ENCODE results near the gene HAND1.

Gene HAND1

DNA sequence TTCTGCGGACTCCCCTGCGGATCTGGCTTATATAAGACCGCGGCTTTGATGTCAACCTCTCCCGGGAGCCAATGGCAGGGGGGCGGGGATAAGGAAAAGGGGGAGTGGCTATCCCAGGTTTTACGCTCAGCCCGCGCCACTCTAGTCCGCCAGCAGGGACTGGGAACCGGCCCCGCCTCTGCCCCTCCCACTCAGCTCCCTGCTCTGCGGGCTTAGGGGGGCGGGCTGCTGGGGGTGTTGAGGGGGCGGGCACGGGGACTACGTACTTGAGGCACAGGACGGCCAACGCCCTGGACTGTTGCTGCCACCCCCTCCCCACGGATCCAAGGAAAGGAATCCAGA is at the start of gene HAND1:
Gene HAND1 (minus strand): TSS at position 4 of the 342 bp plus-strand sequence. CDS start 219 bp downstream, outside the sequence.
- DNase-seq (ENCODE audit: extremely low read depth, low read depth) = no peak
- TF ChIP-seq, protein P1, sequence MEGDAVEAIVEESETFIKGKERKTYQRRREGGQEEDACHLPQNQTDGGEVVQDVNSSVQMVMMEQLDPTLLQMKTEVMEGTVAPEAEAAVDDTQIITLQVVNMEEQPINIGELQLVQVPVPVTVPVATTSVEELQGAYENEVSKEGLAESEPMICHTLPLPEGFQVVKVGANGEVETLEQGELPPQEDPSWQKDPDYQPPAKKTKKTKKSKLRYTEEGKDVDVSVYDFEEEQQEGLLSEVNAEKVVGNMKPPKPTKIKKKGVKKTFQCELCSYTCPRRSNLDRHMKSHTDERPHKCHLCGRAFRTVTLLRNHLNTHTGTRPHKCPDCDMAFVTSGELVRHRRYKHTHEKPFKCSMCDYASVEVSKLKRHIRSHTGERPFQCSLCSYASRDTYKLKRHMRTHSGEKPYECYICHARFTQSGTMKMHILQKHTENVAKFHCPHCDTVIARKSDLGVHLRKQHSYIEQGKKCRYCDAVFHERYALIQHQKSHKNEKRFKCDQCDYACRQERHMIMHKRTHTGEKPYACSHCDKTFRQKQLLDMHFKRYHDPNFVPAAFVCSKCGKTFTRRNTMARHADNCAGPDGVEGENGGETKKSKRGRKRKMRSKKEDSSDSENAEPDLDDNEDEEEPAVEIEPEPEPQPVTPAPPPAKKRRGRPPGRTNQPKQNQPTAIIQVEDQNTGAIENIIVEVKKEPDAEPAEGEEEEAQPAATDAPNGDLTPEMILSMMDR (IDR thresholded peaks at IDR 0.05; ENCODE audit: low read depth, low read length, missing control alignments) = no peak
- peak within 1 kb of the TSS; percentile 2; the same call in 1 of the 2 replicates for H3K4me3 ChIP-seq (replicated peaks; ENCODE audit: low read depth, low read length)

DNA sequence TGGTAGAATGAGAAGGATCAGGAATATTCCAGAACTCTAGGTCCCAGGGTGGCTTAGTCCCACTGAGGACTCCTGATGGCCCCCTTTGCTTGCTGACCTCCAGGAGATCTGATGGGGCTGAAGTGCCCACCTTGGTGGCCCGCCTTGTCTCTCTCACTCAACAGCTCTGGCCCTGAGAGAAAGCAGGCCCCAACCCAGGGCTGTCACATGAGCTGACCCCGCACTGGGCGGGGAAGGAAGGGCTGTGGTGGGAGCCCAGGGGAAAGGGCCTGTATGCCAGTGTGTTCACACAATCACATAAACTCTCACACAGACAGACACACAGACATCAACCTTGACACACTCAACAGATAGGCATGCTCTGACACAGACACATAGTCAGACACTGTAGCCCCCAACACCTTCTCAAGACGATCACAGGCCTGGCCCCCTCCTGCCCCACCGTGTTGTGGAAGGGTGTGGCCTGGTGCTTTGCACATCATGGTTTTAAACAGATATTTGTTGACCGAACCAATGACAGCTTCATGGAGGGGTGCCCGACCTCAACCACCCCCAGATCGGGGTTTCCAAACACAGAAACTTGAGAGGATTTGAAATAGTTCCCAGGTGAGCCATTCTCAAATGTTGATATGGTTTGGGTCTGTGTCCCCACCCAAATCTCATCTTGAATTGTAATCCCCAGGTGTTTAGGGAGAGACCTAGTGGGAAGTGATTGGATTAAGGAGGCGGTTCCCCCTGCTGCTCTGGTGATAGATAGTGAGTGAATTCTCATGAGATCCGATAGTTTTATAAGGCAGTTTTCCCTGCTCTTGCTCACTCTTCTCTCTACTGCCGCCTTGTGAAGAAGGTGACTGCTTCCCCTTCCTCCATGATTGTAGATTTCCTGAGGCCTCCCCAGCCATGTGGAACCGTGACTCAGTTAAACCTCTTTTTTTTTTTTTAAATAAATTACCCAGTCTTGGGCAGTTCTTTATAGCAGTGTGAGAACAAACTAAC is 48.5 kb upstream of the HAND1 start:
- TF ChIP-seq, protein P1 (IDR thresholded peaks at IDR 0.05; ENCODE audit: low read depth, low read length, missing control alignments) = no peak
- no peak overlapping the region for H3K4me3 ChIP-seq (replicated peaks; ENCODE audit: low read depth, low read length)
- no peak for DNase-seq (ENCODE audit: extremely low read depth, low read depth)

DNA sequence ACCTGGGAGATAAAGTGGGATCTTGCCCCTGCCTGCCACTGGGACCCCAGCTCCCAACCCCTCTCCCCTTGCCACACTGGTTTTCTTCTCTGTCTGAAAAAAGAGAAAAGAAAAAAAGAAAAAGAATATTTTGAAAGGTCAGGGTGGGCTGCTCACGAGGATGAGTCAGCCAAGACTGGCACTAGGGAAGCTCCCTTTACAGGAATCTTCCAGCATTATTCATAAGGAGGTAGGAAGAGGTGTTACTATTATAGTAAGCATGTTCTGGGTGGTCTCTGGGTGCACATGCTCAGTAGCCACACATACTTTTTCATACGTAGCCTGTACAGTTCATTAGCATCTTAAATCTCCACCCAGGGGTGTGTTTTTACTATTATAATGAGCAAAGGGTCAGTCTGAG is 46.8 kb upstream of the HAND1 start:
- TF ChIP-seq, protein P1 (IDR thresholded peaks at IDR 0.05; ENCODE audit: low read depth, low read length, missing control alignments) = no peak
- DNase-seq (ENCODE audit: extremely low read depth, low read depth) = no peak
- H3K4me3 ChIP-seq (replicated peaks; ENCODE audit: low read depth, low read length) = no peak overlapping the region

DNA sequence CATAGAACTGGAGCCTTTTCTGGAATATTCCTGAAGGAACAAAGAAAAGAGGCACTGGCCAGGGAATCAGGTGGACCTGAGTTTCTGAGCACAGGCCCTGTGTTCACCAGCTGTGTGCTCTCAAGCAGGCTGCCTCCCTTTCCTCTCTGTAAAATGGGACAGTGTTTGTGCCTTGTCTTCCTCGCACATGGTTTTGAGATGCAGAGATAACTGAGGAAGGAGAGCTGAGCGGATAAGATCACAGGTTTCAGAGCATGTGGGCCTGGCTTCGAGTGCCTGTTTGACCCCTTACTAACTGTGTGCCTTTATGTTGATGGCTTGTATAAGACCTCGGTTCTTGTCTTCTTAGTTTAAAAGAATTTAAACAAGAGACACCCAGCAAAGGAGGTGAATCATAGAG is 46.2 kb upstream of the HAND1 start:
- DNase-seq (ENCODE audit: extremely low read depth, low read depth) = no peak
- TF ChIP-seq, protein P1 (IDR thresholded peaks at IDR 0.05; ENCODE audit: low read depth, low read length, missing control alignments) = no peak

DNA sequence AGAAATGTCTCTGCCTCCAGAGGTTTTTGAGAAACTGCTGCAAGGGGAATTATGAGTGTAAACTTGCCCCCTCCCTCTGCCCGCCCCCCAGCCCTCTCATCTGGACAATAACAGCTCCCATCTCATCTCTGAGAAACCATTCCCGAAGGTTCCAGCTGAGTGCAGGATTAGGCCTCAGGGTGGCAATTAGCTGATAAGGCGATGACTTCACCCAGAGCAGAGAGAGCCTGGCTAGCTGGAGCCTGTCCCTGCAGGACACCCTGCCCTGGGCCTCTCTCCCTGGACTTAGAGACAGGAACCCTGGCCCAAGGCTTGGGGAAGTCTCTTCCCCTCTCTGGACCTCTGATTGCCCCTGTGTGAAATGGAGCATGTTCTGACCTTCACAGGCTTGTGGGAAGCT is 45.7 kb upstream of the HAND1 start:
- DNase-seq (ENCODE audit: extremely low read depth, low read depth) = no peak
- H3K4me3 ChIP-seq (replicated peaks; ENCODE audit: low read depth, low read length) = no peak overlapping the region
- TF ChIP-seq, protein P1 (IDR thresholded peaks at IDR 0.05; ENCODE audit: low read depth, low read length, missing control alignments) = no peak

More for the DNA sequence above, 46.2 kb upstream of the HAND1 start:
- no peak overlapping the region for H3K4me3 ChIP-seq (replicated peaks; ENCODE audit: low read depth, low read length)

DNA sequence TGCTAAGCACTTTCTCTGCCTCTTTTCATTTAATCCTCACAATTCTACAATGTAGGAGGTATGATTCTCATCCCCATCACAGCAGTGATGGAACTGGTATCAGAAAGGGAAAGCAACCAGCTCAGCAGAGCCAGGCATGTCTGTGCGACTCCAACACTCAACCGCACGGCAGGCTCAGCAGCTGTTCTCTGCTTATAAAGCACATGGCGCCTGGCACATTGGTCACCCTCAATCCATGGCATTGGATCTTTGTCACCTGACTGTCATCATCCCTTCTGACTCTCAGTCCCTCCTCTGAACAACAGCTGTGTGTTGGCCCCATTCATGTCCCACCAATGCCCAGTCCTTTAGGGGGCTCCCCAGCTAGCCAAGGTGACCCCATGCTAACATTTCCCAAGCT is 45.1 kb upstream of the HAND1 start:
- no peak for DNase-seq (ENCODE audit: extremely low read depth, low read depth)
- TF ChIP-seq, protein P1 (IDR thresholded peaks at IDR 0.05; ENCODE audit: low read depth, low read length, missing control alignments) = no peak
- no peak overlapping the region for H3K4me3 ChIP-seq (replicated peaks; ENCODE audit: low read depth, low read length)

Data from HFF-Myc (cell line).